Upper lobe of left lung (tissue), 4 donors: ENCODE results near the gene PHF8.

Source experiments
- EP300 ChIP-seq, 4 donors: sonication (generic); formaldehyde crosslinking; IDR thresholded peaks; one replicate each; pipeline ENCODE4 v1.5.1; 2017; ENCODE audit warnings: antibody characterized with exemption in 4 of 4, control low read depth in 2 of 4
- POLR2A ChIP-seq, 4 donors: fragments of 450-650 bp; IDR thresholded peaks; one replicate each; pipeline ENCODE4 v1.5.1; 2016 to 2017; ENCODE audit warnings: antibody characterized with exemption in 4 of 4, mild to moderate bottlenecking in 2 of 4
- POLR2AphosphoS5 ChIP-seq, 2 donors: sonication (generic); formaldehyde crosslinking; IDR thresholded peaks; one replicate each; pipeline ENCODE4 v1.5.1; 2017; ENCODE audit warnings: antibody characterized with exemption in 2 of 2
- TF ChIP-seq, protein P1 (sequence below), 6 experiments: fragments of 450-650 bp in 4 of 6; fragments of 200-600 bp in 2 of 6; sonication (generic) in 2 of 6; IDR thresholded peaks; one replicate each; pipeline ENCODE4 v1.5.1; 2016 to 2019; ENCODE audit warnings: antibody characterized with exemption in 6 of 6

DNA sequence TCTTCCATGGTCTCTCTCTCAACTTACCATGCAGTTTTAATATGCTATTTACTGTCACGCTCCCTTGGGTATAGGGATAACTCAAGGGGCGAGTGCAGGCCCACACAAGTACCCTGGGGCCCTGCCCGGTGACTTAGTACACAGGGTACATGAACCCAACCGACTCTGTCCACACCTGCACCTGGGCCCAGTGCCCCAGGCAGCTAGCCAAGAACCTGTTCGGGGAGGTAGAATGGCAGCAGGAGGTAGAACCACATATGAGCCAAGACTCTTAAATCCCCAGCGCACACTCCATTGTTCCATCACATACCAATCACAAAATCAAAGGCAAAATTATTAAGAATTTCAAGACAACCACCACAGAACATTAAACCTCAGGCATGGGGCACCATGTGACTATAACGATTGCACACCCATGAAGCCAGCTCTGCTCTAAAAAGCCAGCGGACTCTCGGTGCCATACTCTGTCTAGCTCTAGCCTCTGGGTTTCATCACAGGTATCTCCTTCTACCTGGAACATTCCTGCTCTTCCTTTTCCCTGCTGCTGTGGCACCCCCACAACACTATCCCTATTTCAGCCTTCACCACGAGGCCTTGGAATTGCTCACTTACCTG, 14.6 kb downstream of the PHF8 start:
- TF ChIP-seq, protein P1, sequence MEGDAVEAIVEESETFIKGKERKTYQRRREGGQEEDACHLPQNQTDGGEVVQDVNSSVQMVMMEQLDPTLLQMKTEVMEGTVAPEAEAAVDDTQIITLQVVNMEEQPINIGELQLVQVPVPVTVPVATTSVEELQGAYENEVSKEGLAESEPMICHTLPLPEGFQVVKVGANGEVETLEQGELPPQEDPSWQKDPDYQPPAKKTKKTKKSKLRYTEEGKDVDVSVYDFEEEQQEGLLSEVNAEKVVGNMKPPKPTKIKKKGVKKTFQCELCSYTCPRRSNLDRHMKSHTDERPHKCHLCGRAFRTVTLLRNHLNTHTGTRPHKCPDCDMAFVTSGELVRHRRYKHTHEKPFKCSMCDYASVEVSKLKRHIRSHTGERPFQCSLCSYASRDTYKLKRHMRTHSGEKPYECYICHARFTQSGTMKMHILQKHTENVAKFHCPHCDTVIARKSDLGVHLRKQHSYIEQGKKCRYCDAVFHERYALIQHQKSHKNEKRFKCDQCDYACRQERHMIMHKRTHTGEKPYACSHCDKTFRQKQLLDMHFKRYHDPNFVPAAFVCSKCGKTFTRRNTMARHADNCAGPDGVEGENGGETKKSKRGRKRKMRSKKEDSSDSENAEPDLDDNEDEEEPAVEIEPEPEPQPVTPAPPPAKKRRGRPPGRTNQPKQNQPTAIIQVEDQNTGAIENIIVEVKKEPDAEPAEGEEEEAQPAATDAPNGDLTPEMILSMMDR (IDR thresholded peaks at IDR 0.05) = no peak
- TF ChIP-seq POLR2A (IDR thresholded peaks at IDR 0.05) = no peak
- TF ChIP-seq POLR2AphosphoS5 (IDR thresholded peaks at IDR 0.05) = no peak
- TF ChIP-seq EP300 (IDR thresholded peaks at IDR 0.05) = no peak
